Hematopoietic multipotent progenitor cell treated with erythropoietin and hydrocortisone succinate and interleukin-3 and kit ligand, for 17 days (in vitro differentiated cells): ENCODE measurements around the gene CASP2.

Experiments used
- DNase-seq: peaks from one replicate; pipeline ENCODE4 v3.0.0-alpha.2; 2015; ENCODE audit warnings: low spot score

Gene CASP2

GRCh38 chr7:143334244-143334643, 46.1 kb downstream of the CASP2 start:
- DNase-seq, result no peak

DNA sequence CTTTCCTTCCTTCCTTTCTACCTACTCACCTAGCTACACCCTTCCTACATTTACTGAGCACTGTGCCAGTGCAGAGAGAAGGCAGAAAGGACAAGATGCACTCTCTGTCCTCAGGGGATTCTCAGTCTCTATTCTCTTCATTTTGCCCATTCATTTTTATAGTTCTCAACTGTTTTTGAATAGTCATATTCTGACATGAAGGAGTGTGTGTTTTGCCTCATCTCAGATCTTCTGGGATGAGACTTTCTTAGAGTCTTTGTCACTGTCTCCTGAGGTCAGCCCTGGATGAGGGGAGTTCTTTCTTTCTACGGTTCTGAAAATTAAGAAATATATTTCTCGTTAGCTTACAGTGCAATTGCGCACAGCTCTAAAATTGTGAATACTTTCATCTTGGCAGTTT, 49.1 kb downstream of the CASP2 start:
- no peak for DNase-seq

GRCh38 chr7:143341842-143342241, 53.7 kb downstream of the CASP2 start:
- no peak for DNase-seq

GRCh38 chr7:143343596-143343995, 55.4 kb downstream of the CASP2 start:
- DNase-seq, result no peak

DNA sequence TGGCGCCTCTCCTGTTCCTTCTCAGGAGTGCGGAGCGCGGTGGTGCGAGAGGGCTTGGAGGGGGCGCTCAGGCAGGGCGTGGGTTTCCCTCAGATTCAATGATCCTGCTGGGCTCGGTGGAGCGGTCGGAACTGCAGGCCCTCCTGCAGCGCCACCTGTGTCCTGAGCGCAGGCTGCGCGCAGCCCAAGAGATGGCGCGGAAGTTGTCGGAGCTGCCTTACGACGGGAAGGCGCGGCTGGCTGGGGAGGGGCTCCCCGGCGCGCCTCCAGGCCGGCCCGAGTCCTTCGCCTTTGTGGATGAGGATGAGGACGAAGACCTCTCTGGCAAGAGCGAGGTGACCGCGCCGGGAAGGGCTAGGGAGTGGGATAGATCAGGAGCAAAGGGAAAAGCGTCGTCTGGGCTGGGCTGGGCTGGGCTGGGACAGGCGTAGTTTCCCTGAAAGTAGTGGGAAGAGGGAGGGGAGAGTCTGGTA, 57.3 kb downstream of the CASP2 start:
- DNase-seq, result no peak

DNA sequence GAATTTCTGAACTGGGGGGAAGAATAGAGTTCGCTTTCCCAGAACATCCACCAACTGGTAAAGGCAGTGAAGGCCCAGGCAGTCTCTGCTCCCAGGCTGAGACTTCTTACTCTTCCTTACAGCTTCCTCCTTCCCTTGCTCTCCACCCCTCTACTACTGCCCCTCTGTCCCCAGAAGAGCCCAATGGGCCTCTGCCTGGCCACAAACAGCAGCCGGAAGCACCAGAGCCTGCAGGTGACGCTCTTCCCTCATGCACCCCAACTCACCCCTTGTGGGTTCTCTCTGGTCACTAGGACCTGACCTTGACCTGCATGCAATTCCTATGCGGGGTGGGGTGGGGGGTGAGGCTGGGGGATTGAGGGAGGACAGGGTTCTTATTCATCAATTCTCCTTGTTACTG, 57.9 kb downstream of the CASP2 start:
- no peak for DNase-seq

DNA sequence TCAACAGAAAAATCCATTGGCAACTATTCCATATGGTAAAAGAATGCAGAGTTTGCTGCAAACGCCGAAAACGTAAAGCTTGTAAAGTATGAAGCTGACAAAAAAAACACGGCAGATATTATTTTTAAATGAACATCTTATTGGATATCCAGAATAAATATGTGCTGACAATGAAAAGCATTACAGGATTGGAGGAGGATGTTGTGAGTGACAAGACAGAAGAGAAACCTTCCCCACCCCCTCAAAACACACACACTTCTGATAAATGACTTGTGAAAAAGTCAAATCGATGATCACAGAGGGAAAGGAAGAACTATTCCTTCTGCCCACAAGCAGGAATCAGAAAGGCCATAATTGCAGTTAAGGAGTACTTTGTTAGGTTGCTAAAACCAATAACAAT, 59.8 kb downstream of the CASP2 start:
- no peak for DNase-seq

- DNase-seq, result no peak
Measured at GRCh38 chr7:143351060-143351459, 62.9 kb downstream of the CASP2 start.

DNA sequence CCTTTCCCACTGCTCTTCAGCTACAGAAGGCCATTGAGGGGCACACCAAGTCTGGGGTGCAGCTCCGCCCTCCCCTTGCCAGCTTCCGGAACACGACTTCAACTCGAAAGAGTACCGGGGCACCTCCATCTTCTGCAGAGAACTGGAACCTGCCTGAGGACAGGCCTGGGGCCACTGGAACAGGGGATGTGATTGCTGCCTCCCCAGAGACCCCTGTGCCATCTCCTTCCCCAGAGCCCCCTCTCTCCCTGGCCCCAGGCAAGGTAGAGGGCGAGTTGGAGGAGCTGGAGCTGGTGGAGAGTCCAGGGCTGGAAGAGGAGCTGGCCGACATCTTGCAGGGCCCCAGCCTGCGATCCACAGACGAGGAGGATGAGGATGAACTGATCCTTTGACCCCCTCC, 63.4 kb downstream of the CASP2 start:
- DNase-seq, result no peak

DNA sequence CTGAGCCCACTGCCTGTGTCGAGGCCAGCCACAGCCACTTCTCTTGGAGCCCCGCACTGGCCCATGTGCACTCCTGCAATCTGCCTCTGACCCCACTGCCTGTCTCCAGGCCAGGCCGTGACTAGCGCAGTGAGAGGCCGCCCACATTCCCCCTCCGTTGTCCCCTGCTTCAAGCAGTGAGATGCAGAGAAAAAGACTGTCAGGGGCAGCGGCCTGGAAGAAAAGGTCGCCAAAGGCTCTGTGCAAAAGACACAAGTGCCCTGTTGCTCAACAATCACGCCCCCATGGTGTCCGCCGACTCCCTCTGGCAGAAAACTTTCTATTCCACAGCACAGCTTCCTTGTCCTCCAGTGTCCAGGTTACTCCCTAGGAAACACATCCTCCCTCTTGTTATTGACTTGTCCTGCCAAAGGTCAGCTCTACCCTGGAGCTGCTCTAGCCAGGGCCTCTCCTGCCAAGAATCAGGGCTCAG, 64.4 kb downstream of the CASP2 start:
- no peak for DNase-seq

- DNase-seq, result no peak
Measured at GRCh38 chr7:143354376-143354775, 66.2 kb downstream of the CASP2 start.

GRCh38 chr7:143354965-143355364, 66.8 kb downstream of the CASP2 start:
- no peak for DNase-seq

DNA sequence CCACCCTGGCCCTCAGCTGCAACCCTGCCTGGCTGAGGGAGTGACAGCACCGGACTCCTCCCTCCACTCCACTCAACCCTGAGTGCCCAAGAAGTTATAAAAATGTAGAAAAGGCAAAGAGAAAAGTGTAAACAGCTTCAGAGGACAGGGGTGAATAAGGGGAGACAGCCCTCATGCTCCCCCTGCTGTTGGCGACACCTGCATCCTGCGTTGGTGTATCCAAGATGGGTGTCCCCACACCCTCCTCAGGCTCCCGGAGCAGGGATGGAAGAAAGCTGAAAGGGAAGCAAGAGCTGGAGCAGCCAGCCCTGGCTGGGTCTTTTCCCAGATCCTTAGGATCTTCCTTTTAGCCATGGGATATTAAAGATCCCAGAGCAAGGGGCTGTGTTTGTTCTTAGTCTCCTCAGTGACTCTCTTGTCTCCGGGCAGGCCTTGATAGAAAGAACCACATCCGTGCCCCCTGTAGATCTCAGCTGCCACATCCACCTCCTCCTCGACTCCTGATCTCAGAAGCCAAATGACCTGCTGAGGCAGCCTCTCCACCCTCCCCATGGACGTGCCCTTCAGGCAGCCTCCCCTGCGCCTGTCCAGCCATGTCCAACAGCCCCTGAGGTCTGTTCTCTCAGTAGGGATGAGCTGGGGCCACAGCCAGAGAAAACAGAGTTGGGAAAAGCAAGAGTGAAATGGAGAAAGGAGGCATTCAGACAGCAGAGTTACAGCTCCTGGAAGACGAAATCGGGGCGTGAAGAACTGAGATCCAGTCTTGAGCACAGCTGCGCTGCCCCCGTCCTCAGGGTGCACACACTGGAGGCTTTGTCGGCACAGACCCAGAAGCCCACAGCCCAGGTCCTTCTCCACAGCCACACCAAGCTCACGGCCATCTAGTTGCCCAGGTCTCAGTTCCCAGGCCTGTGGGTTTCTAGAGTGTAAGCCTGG, 67.6 kb downstream of the CASP2 start:
- DNase-seq, result no peak

DNA sequence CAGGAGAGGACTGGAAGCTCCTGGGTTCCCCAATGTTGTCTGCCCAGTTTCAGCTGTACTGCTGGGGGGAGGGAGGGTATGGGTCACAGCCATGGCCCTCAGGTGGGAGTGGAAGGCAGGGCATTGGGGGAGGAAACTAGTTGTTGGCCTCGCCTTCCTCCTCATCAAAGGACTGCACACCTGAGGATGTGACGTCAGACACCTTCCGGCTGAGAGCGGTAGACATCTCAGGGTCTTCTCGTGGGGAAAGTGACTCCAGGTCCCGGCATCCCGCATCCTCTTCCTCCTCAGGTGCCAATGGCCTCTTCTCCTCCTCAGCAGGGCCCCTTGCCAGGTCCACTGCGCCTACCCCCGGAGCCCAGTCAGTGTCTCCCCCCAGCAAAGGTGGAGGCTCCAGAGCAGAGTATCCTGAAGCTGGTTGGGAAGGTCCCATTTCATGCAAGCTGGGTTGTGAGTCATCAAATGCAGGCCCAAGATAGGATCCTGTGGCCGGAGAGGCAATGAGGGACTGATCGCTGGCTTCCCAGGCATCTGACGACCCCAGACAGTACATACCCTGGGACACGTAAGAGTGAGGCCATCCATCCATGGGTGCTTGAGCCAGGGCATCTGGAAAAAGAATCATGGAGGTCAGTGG, 68.4 kb downstream of the CASP2 start:
- DNase-seq, result no peak
